Kidney (tissue), 14 donors: ENCODE results near the gene AGBL4. TPM values are rescaled to one million over a fixed set of nuclear protein-coding genes. Genes with fewer than 3 reads are reported as not detected.

ENCODE experiments used
- DNase-seq, 5 donors: peaks; one replicate each; pipeline ENCODE4 v3.0.0-alpha.2; 2013 to 2020
- FAIRE-seq: peaks from 2 replicates; lab custom pipeline; 2012; peaks lifted over from hg19 to GRCh38; lab: Jason Lieb, UNC
- H3K27ac ChIP-seq, 2 donors: one replicate each; pipeline ENCODE4 v1.7.0; 2013; ENCODE audit warnings: low read depth in 2 of 2, low read length in 2 of 2, inconsistent platforms in 1 of 2
- H3K27me3 ChIP-seq: one replicate; pipeline ENCODE4 v1.7.1; 2013; ENCODE audit warnings: low read length, inconsistent platforms; ENCODE audit not compliant: control insufficient read depth, insufficient read depth
- H3K36me3 ChIP-seq, 3 donors: one replicate each; pipeline versions ENCODE4 v1.7.0 to v1.7.1; 2013; ENCODE audit warnings: low read length in 3 of 3, control low read depth in 1 of 3, inconsistent platforms in 1 of 3; ENCODE audit not compliant: insufficient read depth in 3 of 3, control insufficient read depth in 2 of 3
- H3K4me1 ChIP-seq, 3 donors: one replicate each; pipeline versions ENCODE4 v1.7.0 to v1.7.1; 2013; ENCODE audit warnings: low read length in 3 of 3, inconsistent platforms in 1 of 3, low read depth in 1 of 3; ENCODE audit not compliant: control insufficient read depth in 2 of 3, insufficient read depth in 2 of 3
- H3K4me3 ChIP-seq, 3 donors: one replicate each; pipeline versions ENCODE4 v1.7.0 to v1.8.1; 2013; ENCODE audit warnings: low read length in 3 of 3, control low read depth in 1 of 3, inconsistent platforms in 1 of 3
- H3K9ac ChIP-seq, 3 donors: one replicate each; pipeline versions ENCODE4 v1.7.0 to v1.7.1; 2013; ENCODE audit warnings: low read length in 3 of 3, control low read depth in 1 of 3, inconsistent platforms in 1 of 3
- H3K9me3 ChIP-seq, 3 donors: one replicate each; pipeline versions ENCODE4 v1.7.0 to v1.7.1; 2013; ENCODE audit warnings: low read length in 3 of 3, control low read depth in 1 of 3, inconsistent platforms in 1 of 3; ENCODE audit not compliant: control insufficient read depth in 2 of 3, insufficient read depth in 1 of 3
- intact Hi-C: fragments of 100-400 bp; cut with DNase I; formaldehyde crosslinking; loops from one replicate; pipeline ENCODE4 v1.11.1; 2022
- polyA plus RNA-seq: library from polyadenylated mRNA; stranded (reverse); fragments of 350-450 nt; fragmentation: Illumina TruSeq; extraction: RNeasy Lipid Tissue Mini Kit (QIAGEN cat#74804); gene quantifications from one replicate; pipeline ENCODE4 v1.2.3, GENCODE V29; 2014; ENCODE audit warnings: low read depth, low replicate concordance; ENCODE audit not compliant: insufficient read depth
- total RNA-seq: library from RNA; stranded (reverse); fragmentation: NEBNext Ultra II Directional; extraction: Animal tissue kit (Norgen Biotek cat#: 25700); gene quantifications from one replicate; pipeline ENCODE4 v1.2.1, GENCODE V29; 2021
- TF ChIP-seq, protein P1 (sequence below): IDR thresholded peaks from 3 replicates; pipeline ENCODE4 v1.5.1; 2012; ENCODE audit warnings: mild to moderate bottlenecking, moderate library complexity, borderline replicate concordance; ENCODE audit not compliant: insufficient read depth; ENCODE audit errors: extremely low read depth
- donor health status: control.
- donor health status: control.
- donor health status: control.
- donor health status: control.
- donor health status: control.
- donor health status: DM: yes; HTN: yes; CAD: no.
- donor health status: Normal renal cell carcinoma (clear cell type).

The AGBL4 gene
- total and polyA plus RNA-seq, 2 donors from 2014 or later = 1.5 to 2.7 TPM

DNA sequence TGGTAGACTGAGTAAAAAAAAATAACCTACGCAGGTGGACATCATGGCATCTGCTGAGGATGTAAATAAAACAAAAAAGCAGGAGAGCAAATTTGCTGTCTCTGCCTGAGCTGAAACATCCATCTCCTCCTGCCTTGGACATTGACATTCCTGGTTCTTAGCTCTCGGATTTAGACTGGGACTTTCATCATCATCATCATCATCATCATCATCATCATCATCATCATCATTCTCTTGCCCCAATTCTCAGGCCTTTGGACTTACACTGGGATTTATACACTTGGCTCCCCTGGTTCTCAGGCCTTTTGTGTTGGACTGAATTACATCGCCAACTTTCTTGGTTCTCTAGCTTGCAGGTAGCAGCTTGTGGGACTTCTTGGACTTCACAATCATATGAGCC, 938.7 kb downstream of the AGBL4 start:
- no peak overlapping the region for H3K4me3 ChIP-seq
- H3K9me3 ChIP-seq = peaks cover 0 to 2% (median 0%) of the 10 kb centered on the region in 3 donors
- no peaks in the 10 kb centered on the region for H3K4me1 ChIP-seq
- H3K27me3 ChIP-seq = no peaks in the 10 kb centered on the region
- no peaks in the 10 kb centered on the region for H3K36me3 ChIP-seq
- TF ChIP-seq, protein P1, sequence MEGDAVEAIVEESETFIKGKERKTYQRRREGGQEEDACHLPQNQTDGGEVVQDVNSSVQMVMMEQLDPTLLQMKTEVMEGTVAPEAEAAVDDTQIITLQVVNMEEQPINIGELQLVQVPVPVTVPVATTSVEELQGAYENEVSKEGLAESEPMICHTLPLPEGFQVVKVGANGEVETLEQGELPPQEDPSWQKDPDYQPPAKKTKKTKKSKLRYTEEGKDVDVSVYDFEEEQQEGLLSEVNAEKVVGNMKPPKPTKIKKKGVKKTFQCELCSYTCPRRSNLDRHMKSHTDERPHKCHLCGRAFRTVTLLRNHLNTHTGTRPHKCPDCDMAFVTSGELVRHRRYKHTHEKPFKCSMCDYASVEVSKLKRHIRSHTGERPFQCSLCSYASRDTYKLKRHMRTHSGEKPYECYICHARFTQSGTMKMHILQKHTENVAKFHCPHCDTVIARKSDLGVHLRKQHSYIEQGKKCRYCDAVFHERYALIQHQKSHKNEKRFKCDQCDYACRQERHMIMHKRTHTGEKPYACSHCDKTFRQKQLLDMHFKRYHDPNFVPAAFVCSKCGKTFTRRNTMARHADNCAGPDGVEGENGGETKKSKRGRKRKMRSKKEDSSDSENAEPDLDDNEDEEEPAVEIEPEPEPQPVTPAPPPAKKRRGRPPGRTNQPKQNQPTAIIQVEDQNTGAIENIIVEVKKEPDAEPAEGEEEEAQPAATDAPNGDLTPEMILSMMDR = no peak
- intact Hi-C loops = no loop called here
- H3K27ac ChIP-seq = no peak overlapping the region
- no peak for DNase-seq
- no peak overlapping the region for H3K9ac ChIP-seq
- no peak for FAIRE-seq

- H3K9ac ChIP-seq = no peak overlapping the region
- no peak overlapping the region for H3K27ac ChIP-seq
- intact Hi-C loops = no loop called here
- DNase-seq = peak in 2 of 5 donors; percentile 9 to 39
- H3K4me3 ChIP-seq = no peak overlapping the region
- TF ChIP-seq, protein P1 = no peak
- H3K36me3 ChIP-seq = no peaks in the 10 kb centered on the region
- H3K27me3 ChIP-seq = no peaks in the 10 kb centered on the region
- no peak for FAIRE-seq
- H3K4me1 ChIP-seq = no peaks in the 10 kb centered on the region
- H3K9me3 ChIP-seq = no peaks in the 10 kb centered on the region
Observed at GRCh38 chr1:49060766-49061165, 963.0 kb downstream of the AGBL4 start.

- no peak for DNase-seq
- TF ChIP-seq, protein P1 = no peak
- Histone ChIP-seq H3K36me3 (no peaks in the 10 kb centered on the region), H3K9ac (no peak overlapping the region), H3K27ac (no peak overlapping the region), H3K4me3 (no peak overlapping the region), H3K9me3 (no peaks in the 10 kb centered on the region), H3K27me3 (no peaks in the 10 kb centered on the region), H3K4me1 (no peaks in the 10 kb centered on the region)
- intact Hi-C loops = no loop called here
- no peak for FAIRE-seq
Observed at GRCh38 chr1:49059087-49059486, 964.7 kb downstream of the AGBL4 start.

DNA sequence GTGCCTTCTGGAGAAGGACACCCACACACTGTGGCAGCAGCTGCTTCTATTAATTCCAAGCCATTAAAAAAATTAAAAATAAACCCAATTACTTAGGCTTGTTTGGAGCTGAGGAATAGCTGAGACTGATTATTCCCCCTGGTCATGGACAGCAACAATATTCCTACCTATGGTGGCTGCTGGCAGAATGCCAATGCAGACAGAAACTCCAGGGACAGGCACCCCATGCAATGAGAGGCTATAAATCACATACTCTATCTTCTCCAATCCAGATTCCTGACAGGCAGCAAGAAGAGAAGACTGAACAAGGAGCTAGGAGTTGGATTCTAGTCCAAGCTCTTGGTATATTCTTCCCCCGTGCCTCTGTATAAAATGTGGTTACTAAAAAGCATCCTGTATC, 971.7 kb downstream of the AGBL4 start:
- no peaks in the 10 kb centered on the region for H3K4me1 ChIP-seq
- H3K36me3 ChIP-seq = no peaks in the 10 kb centered on the region
- H3K27ac ChIP-seq = no peak overlapping the region
- H3K4me3 ChIP-seq = no peak overlapping the region
- DNase-seq = peak in 2 of 5 donors; percentile 16 to 36
- TF ChIP-seq, protein P1 = no peak
- no peak overlapping the region for H3K9ac ChIP-seq
- FAIRE-seq = no peak
- no peaks in the 10 kb centered on the region for H3K9me3 ChIP-seq
- intact Hi-C loops = no loop called here
- H3K27me3 ChIP-seq = no peaks in the 10 kb centered on the region
